Heart right ventricle (tissue), 16 donors: Measurements from ENCODE around the gene NSUN7. TPM values are rescaled to one million over a fixed set of nuclear protein-coding genes. Genes with fewer than 3 reads are reported as not detected.
"Not testable (repeated sequence)": the region's sequence is repeated elsewhere in the genome, so short reads cannot be mapped to it uniquely, and the experiment has no call there.

Source experiments
- ATAC-seq, 8 donors: fragments of 200-7000 bp; cut with Tn5 transposase; one replicate each; pipeline ENCODE4 v1.9.1; 2020; ENCODE audit warnings: mild to moderate bottlenecking in 8 of 8, moderate library complexity in 8 of 8, moderate number of reproducible peaks in 1 of 8
- DNase-seq, 2 donors: peaks; one replicate each; pipeline ENCODE4 v3.0.0-alpha.2; 2020
- H3K27ac ChIP-seq, 10 donors: fragments of 200-600 bp; sonication (generic) in 2 of 10; one replicate each; pipeline versions ENCODE4 v1.5.0 to v1.8.0; 2020 to 2022; ENCODE audit warnings: mild to moderate bottlenecking in 3 of 10
- H3K27me3 ChIP-seq, 7 donors: fragments of 200-600 bp; one replicate each; pipeline ENCODE4 v1.8.0; 2021 to 2022; ENCODE audit warnings: mild to moderate bottlenecking in 2 of 7
- H3K36me3 ChIP-seq, 9 donors: fragments of 200-600 bp; sonication (generic) in 1 of 9; one replicate each; pipeline versions ENCODE4 v1.5.0 to v1.8.0; 2020 to 2022; ENCODE audit warnings: mild to moderate bottlenecking in 2 of 9
- H3K4me1 ChIP-seq, 9 donors: fragments of 200-600 bp; sonication (generic) in 1 of 9; one replicate each; pipeline versions ENCODE4 v1.5.0 to v1.8.0; 2020 to 2022; ENCODE audit warnings: mild to moderate bottlenecking in 4 of 9
- H3K4me3 ChIP-seq, 10 donors: fragments of 200-600 bp; sonication (generic) in 2 of 10; one replicate each; pipeline versions ENCODE4 v1.5.0 to v1.8.0; 2020 to 2022; ENCODE audit warnings: mild to moderate bottlenecking in 7 of 10, moderate library complexity in 2 of 10
- H3K9me3 ChIP-seq, 11 donors: fragments of 200-600 bp in 10 of 11; sonication (generic) in 2 of 11; one replicate each; pipeline versions ENCODE4 v1.5.0 to v1.8.0; 2013 to 2022; ENCODE audit warnings: mild to moderate bottlenecking in 2 of 11, control low read depth in 1 of 11, moderate library complexity in 1 of 11
- WGBS, 2 donors: extraction: QIAGEN DNeasy Blood & Tissue Kit; methylation state at CpG; one replicate each; pipeline ENCODE4 v1.1.7; 2013; ENCODE audit warnings: inconsistent platforms in 1 of 2; 5-methylcytosine and 5-hydroxymethylcytosine counted together
- intact Hi-C, 10 donors: fragments of 100-400 bp; cut with DNase I; formaldehyde crosslinking; loops; one replicate each; pipeline versions ENCODE4 v1.11.1 to v1.14.2; 2022
- polyA plus RNA-seq, 2 donors: library from polyadenylated mRNA; stranded (reverse); fragments of 200-250 nt; gene quantifications; one replicate each; pipeline ENCODE4 v1.2.3, GENCODE V29; 2013
- total RNA-seq, 10 donors: library from RNA; stranded (reverse); fragmentation: NEBNext Ultra II Directional in 3 of 10; extraction: Animal tissue kit (Norgen Biotek cat#: 25700) in 3 of 10; gene quantifications; one replicate each; pipeline versions ENCODE4 v1.2.1 to v1.2.4, GENCODE V29; 2021 to 2023
- TF ChIP-seq, protein P1 (sequence below), 9 donors: fragments of 200-600 bp; sonication (generic) in 2 of 9; IDR thresholded peaks; one replicate each; pipeline versions ENCODE4 v1.5.0 to v1.8.0; 2021 to 2022; ENCODE audit warnings: antibody characterized with exemption in 9 of 9, mild to moderate bottlenecking in 5 of 9, moderate library complexity in 1 of 9
- donor health status: Arrhythmogenic right ventricular cardiomyopathy.
- donor health status: ischemic (EF 13 %, LVEDD 7.1; RV severe dilation, severe dysfunction).
- donor health status: healthy with polysubstance abuse.
- donor health status: DM: no; HTN: yes; CAD: no.
- donor health status: DM: no; HTN: no; CAD: no.
- donor health status: ischemic (EF 25% LVEDD 6.9; RV normal size, moderate dysfunction).
- donor health status: ischemic (EF 25% LVEDD 5.7; RV mildly dilated, moderate dysfunction).
- donor health status: healthy.
- donor health status: DM: yes; HTN: yes; CAD: no.
- donor health status: Ischemic cardiomyopathy.
- donor health status: ischemic (EF 35%, LVEDD 5.7; RV mildly dilated, moderate dysfunction).
- donor health status: nonischemic (EF 11% LVEDD 7.7; RV severe dilation, severe dysfunction).
- donor health status: DM: yes; HTN: yes; CAD: no.
- donor health status: PGD.
- donor health status: ischemic (EF 29% LVEDD 5.4; RV normal size, mild dysfunction).
- donor health status: nonischemic (EF 23%, LVEDD 6.1; RV moderate dilation, normal function).

Gene NSUN7
- total and polyA plus RNA-seq, 12 donors, result 0.03 to 1.3 (median 0.23) TPM; not detected in 3

DNA sequence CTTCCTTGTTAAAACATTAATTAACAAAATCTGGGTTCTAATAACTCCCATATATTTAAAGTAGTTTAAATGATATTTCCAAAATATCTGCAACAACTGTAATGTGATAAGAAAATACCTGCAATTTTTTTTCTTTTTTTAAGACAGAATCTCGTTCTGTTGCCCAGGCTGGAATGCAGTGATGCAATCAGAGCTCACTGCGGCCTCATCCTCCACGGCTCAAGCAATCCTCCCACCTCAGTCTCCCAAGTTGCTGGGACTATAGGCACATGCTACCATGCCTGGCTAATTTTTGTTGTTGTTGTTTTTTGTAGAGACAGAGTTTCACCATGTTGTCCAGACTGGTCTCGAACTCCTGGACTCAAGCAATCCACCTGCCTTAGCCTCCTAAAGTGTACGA lies 45.7 kb upstream of the NSUN7 start:
- Histone ChIP-seq H3K36me3 (no peaks in the 10 kb centered on the region), H3K27ac (no peak overlapping the region), H3K4me1 (no peaks in the 10 kb centered on the region), H3K27me3 (peaks cover 0 to 11% (median 0%) of the 10 kb centered on the region in 7 donors), H3K9me3 (no peaks in the 10 kb centered on the region), H3K4me3 (no peak overlapping the region)
- 84% methylated on average over 5 of the region's 5 CpGs for WGBS, 2 donors
- intact Hi-C loops, result no loop called here
- DNase-seq, result no peak
- TF ChIP-seq, protein P1, sequence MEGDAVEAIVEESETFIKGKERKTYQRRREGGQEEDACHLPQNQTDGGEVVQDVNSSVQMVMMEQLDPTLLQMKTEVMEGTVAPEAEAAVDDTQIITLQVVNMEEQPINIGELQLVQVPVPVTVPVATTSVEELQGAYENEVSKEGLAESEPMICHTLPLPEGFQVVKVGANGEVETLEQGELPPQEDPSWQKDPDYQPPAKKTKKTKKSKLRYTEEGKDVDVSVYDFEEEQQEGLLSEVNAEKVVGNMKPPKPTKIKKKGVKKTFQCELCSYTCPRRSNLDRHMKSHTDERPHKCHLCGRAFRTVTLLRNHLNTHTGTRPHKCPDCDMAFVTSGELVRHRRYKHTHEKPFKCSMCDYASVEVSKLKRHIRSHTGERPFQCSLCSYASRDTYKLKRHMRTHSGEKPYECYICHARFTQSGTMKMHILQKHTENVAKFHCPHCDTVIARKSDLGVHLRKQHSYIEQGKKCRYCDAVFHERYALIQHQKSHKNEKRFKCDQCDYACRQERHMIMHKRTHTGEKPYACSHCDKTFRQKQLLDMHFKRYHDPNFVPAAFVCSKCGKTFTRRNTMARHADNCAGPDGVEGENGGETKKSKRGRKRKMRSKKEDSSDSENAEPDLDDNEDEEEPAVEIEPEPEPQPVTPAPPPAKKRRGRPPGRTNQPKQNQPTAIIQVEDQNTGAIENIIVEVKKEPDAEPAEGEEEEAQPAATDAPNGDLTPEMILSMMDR (IDR thresholded peaks at IDR 0.05), result no peak
- no peak for ATAC-seq

DNA sequence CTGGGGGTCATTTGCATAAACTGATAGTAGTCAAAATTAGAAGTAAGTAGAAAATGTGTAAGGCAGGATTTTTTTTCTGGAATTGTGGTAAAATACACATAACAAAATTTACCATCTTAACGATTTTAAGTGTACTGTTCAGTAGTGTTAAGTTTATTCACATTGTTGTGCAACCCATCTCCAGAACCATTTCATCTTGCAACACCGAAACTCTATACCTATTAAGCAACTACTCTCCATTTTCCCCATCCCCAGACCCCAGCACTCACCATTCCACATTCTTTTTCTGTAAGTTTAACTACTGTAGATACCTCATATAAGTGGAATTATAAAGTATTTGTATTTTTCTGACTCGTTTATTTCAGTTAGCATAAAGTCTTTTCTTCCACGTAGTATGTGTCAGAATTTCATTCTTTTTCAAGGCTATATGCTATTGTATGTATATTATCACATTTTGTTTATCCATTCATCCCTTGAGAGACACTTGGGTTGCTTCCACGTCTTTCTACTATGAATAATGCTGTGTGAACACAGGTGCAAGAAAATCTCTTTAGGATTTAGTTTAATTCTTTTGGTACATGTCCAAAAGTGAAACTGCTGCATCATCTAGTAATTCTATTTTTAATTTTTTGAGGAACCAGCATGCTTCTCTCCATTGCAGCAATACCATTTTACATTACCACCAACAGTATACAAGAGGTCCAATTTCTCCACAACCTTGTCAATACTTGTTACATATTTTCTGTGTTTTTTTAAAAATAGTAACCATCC lies 39.1 kb upstream of the NSUN7 start:
- DNase-seq, result no peak
- no peak for ATAC-seq
- Histone ChIP-seq H3K36me3 (no peaks in the 10 kb centered on the region), H3K4me1 (peaks cover 0 to 20% (median 0%) of the 10 kb centered on the region in 9 donors), H3K27me3 (peaks cover 0 to 41% (median 6%) of the 10 kb centered on the region in 7 donors), H3K4me3 (peak overlapping the region in 1 of 10 donors; percentile 28), H3K27ac (peak overlapping the region in 1 of 10 donors; percentile 28), H3K9me3 (no peaks in the 10 kb centered on the region)
- intact Hi-C loops, result no loop called here
- 58 to 63% methylated on average over 5 of the region's 5 CpGs for WGBS, 2 donors
- TF ChIP-seq, protein P1 (IDR thresholded peaks at IDR 0.05), result no peak

DNA sequence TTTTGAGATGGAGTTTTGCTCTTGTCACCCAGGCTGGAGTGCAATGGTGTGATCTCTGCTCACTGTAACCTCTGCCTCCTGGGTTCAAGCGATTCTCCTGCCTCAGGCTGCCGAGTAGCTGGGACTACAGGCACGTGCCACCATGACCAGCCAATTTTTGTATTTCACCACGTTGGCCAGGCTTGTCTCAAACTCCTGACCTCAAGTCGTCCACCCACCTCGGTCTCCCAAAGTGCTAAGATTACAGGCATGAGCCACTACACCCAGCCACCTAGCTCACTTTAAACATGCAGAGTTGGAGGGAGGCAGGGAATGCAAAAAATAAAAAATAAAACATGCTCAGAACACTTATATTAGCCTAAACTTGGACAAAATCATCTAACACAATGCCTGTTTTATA lies 36.8 kb upstream of the NSUN7 start:
- WGBS, 2 donors, result 65 to 69% methylated on average over 6 of the region's 6 CpGs
- Histone ChIP-seq H3K4me1 (peaks cover 0 to 20% (median 0%) of the 10 kb centered on the region in 9 donors), H3K27me3 (peaks cover 0 to 37% (median 6%) of the 10 kb centered on the region in 7 donors)
- H3K9me3 ChIP-seq, intact Hi-C loops, DNase-seq, H3K36me3 ChIP-seq, ATAC-seq, H3K4me3 ChIP-seq, H3K27ac ChIP-seq: not testable (repeated sequence)

DNA sequence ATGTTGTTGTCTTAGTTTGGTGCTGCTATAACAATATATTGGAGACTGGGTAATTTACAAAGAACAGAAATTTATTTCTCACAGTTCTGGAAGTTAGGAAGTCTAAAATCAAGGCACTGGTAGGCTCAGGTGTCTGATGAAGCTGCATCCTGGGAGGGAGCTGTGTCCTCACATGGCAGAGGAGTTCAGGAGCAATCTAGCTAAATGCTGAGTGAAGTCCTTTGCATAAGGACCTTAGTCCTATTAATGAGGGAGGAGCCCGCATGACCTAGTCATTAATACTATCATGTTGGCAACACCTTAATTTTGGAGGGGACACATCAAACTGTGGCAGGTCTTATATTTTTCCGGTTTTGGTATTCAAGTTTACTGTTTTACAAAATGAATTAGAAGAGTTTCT lies 36.0 kb upstream of the NSUN7 start:
- intact Hi-C loops, result no loop called here
- TF ChIP-seq, protein P1 (IDR thresholded peaks at IDR 0.05), result no peak
- no peak for ATAC-seq
- H3K27ac ChIP-seq, result no peak overlapping the region
- no peak for DNase-seq
- H3K4me1 ChIP-seq, result peaks cover 0 to 20% (median 0%) of the 10 kb centered on the region in 9 donors
- H3K4me3 ChIP-seq, result no peak overlapping the region
- H3K27me3 ChIP-seq, result peaks cover 0 to 40% (median 8%) of the 10 kb centered on the region in 7 donors
- 90 to 92% methylated on average over 2 of the region's 2 CpGs for WGBS, 2 donors
- no peaks in the 10 kb centered on the region for H3K36me3 ChIP-seq
- no peaks in the 10 kb centered on the region for H3K9me3 ChIP-seq

DNA sequence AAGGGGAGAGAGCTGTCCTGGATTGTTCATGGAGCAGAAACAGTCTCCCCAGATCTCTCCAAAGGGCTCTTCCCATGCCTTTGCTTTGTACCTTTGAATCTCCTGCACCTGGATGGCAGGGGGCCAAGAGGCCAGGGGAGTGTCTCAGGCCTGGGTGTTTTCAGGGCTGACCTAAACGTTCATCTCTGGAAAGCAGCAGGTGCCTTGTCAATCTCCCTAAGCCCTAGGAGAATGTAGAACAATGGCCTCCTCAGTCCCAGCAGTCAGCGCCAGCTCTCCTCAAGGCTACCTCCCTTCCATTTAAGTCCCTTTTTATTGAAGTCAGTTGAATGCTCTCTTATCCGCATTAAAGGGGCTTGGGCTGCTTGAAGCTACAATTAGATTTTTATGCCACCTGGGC lies 31.2 kb upstream of the NSUN7 start:
- Histone ChIP-seq H3K36me3 (no peaks in the 10 kb centered on the region), H3K27me3 (peaks cover 0 to 43% (median 6%) of the 10 kb centered on the region in 7 donors), H3K4me3 (no peak overlapping the region), H3K27ac (no peak overlapping the region), H3K9me3 (no peaks in the 10 kb centered on the region), H3K4me1 (peaks cover 0 to 34% (median 0%) of the 10 kb centered on the region in 9 donors)
- intact Hi-C loops, result loop anchor here in 1 of 10 donors (5.0 kb wide), 1 partner anchor 1269 kb away; no protein-coding TSS in a partner anchor
- ATAC-seq (no peak), DNase-seq (no peak)
- 58 to 59% methylated on average over 3 of the region's 3 CpGs for WGBS, 2 donors
- TF ChIP-seq, protein P1 (IDR thresholded peaks at IDR 0.05), result no peak
